Activated naive CD4-positive, alpha-beta T cell treated with anti-CD3 and anti-CD28 coated beads, Interleukin-2, amount 50 U/mL, for 24 hours (primary cell): Measurements from ENCODE around the gene PPP1R12B.
"Not testable (repeated sequence)": the region's sequence is repeated elsewhere in the genome, so short reads cannot be mapped to it uniquely, and the experiment has no call there.

Experiments
- H3K27ac Mint-ChIP-seq: one replicate; pipeline ENCODE4 v1.8.0; 2021; ENCODE audit warnings: mild to moderate bottlenecking, mixed read lengths
- H3K27me3 Mint-ChIP-seq: one replicate; pipeline ENCODE4 v1.8.0; 2021; ENCODE audit warnings: mixed read lengths
- H3K36me3 Mint-ChIP-seq: one replicate; pipeline ENCODE4 v1.8.0; 2021; ENCODE audit warnings: mixed read lengths
- H3K4me1 Mint-ChIP-seq: one replicate; pipeline ENCODE4 v1.8.0; 2021; ENCODE audit warnings: mixed read lengths
- H3K4me3 Mint-ChIP-seq: one replicate; pipeline ENCODE4 v1.8.0; 2021; ENCODE audit warnings: mild to moderate bottlenecking, mixed read lengths
- H3K9me3 Mint-ChIP-seq: one replicate; pipeline ENCODE4 v1.8.0; 2021; ENCODE audit warnings: mixed read lengths

The PPP1R12B gene

GRCh38 chr1:202451641-202452040, 103.1 kb downstream of the PPP1R12B start:
- not testable (repeated sequence) for H3K27me3 Mint-ChIP-seq, H3K4me1 Mint-ChIP-seq, H3K9me3 Mint-ChIP-seq, H3K4me3 Mint-ChIP-seq, H3K27ac Mint-ChIP-seq
- H3K36me3 Mint-ChIP-seq = peaks cover 19% of the 10 kb centered on the region

- H3K4me1 Mint-ChIP-seq = no peaks in the 10 kb centered on the region
- no peak overlapping the region for H3K4me3 Mint-ChIP-seq
- H3K9me3 Mint-ChIP-seq = no peaks in the 10 kb centered on the region
- H3K27ac Mint-ChIP-seq = no peak overlapping the region
- peaks cover 19% of the 10 kb centered on the region for H3K36me3 Mint-ChIP-seq
- no peaks in the 10 kb centered on the region for H3K27me3 Mint-ChIP-seq
Observed at GRCh38 chr1:202452508-202452907, 104.0 kb downstream of the PPP1R12B start.

GRCh38 chr1:202456372-202457169, 108.1 kb downstream of the PPP1R12B start:
- H3K27ac Mint-ChIP-seq, H3K9me3 Mint-ChIP-seq, H3K36me3 Mint-ChIP-seq: not testable (repeated sequence)

GRCh38 chr1:202458651-202459050, 110.2 kb downstream of the PPP1R12B start:
- H3K27me3 Mint-ChIP-seq, H3K4me1 Mint-ChIP-seq, H3K4me3 Mint-ChIP-seq, H3K36me3 Mint-ChIP-seq, H3K27ac Mint-ChIP-seq, H3K9me3 Mint-ChIP-seq: not testable (repeated sequence)

More at GRCh38 chr1:202456372-202457169, 108.1 kb downstream of the PPP1R12B start:
- H3K4me3 Mint-ChIP-seq, H3K4me1 Mint-ChIP-seq, H3K27me3 Mint-ChIP-seq: not testable (repeated sequence)

- not testable (repeated sequence) for H3K9me3 Mint-ChIP-seq, H3K27ac Mint-ChIP-seq, H3K4me3 Mint-ChIP-seq
Observed at GRCh38 chr1:202459470-202460142, 111.1 kb downstream of the PPP1R12B start.

GRCh38 chr1:202460143-202460495, 111.6 kb downstream of the PPP1R12B start:
- not testable (repeated sequence) for H3K4me3 Mint-ChIP-seq, H3K9me3 Mint-ChIP-seq, H3K36me3 Mint-ChIP-seq, H3K27ac Mint-ChIP-seq, H3K27me3 Mint-ChIP-seq, H3K4me1 Mint-ChIP-seq

More at GRCh38 chr1:202459470-202460142, 111.1 kb downstream of the PPP1R12B start:
- H3K27me3 Mint-ChIP-seq, H3K4me1 Mint-ChIP-seq, H3K36me3 Mint-ChIP-seq: not testable (repeated sequence)

GRCh38 chr1:202462342-202463076, 114.0 kb downstream of the PPP1R12B start:
- Mint-ChIP-seq H3K9me3 (no peaks in the 10 kb centered on the region), H3K27me3 (no peaks in the 10 kb centered on the region), H3K36me3 (peaks cover 2% of the 10 kb centered on the region), H3K4me1 (no peaks in the 10 kb centered on the region), H3K4me3 (no peak overlapping the region), H3K27ac (no peak overlapping the region)

- not testable (repeated sequence) for H3K4me1 Mint-ChIP-seq
Observed at GRCh38 chr1:202464153-202464742, 115.7 kb downstream of the PPP1R12B start.

GRCh38 chr1:202465644-202466270, 117.3 kb downstream of the PPP1R12B start:
- H3K9me3 Mint-ChIP-seq, H3K4me3 Mint-ChIP-seq, H3K27ac Mint-ChIP-seq, H3K36me3 Mint-ChIP-seq, H3K4me1 Mint-ChIP-seq, H3K27me3 Mint-ChIP-seq: not testable (repeated sequence)

More at GRCh38 chr1:202464153-202464742, 115.7 kb downstream of the PPP1R12B start:
- not testable (repeated sequence) for H3K9me3 Mint-ChIP-seq, H3K36me3 Mint-ChIP-seq, H3K27me3 Mint-ChIP-seq, H3K4me3 Mint-ChIP-seq, H3K27ac Mint-ChIP-seq

GRCh38 chr1:202466339-202466738, 117.8 kb downstream of the PPP1R12B start:
- H3K27ac Mint-ChIP-seq, H3K27me3 Mint-ChIP-seq, H3K9me3 Mint-ChIP-seq, H3K36me3 Mint-ChIP-seq, H3K4me3 Mint-ChIP-seq, H3K4me1 Mint-ChIP-seq: not testable (repeated sequence)

GRCh38 chr1:202467381-202467780, 118.9 kb downstream of the PPP1R12B start:
- H3K27ac Mint-ChIP-seq, H3K4me1 Mint-ChIP-seq, H3K9me3 Mint-ChIP-seq, H3K36me3 Mint-ChIP-seq, H3K4me3 Mint-ChIP-seq, H3K27me3 Mint-ChIP-seq: not testable (repeated sequence)

GRCh38 chr1:202468695-202469094, 120.2 kb downstream of the PPP1R12B start:
- H3K4me1 Mint-ChIP-seq, H3K36me3 Mint-ChIP-seq, H3K27ac Mint-ChIP-seq, H3K4me3 Mint-ChIP-seq, H3K27me3 Mint-ChIP-seq, H3K9me3 Mint-ChIP-seq: not testable (repeated sequence)

GRCh38 chr1:202469123-202469522, 120.6 kb downstream of the PPP1R12B start:
- H3K4me3 Mint-ChIP-seq, H3K4me1 Mint-ChIP-seq, H3K9me3 Mint-ChIP-seq: not testable (repeated sequence)

GRCh38 chr1:202471246-202471645, 122.7 kb downstream of the PPP1R12B start:
- Mint-ChIP-seq H3K4me3 (no peak overlapping the region), H3K36me3 (peaks cover 11% of the 10 kb centered on the region), H3K27me3 (no peaks in the 10 kb centered on the region), H3K27ac (no peak overlapping the region), H3K9me3 (no peaks in the 10 kb centered on the region), H3K4me1 (no peaks in the 10 kb centered on the region)

More at GRCh38 chr1:202469123-202469522, 120.6 kb downstream of the PPP1R12B start:
- H3K27me3 Mint-ChIP-seq, H3K36me3 Mint-ChIP-seq, H3K27ac Mint-ChIP-seq: not testable (repeated sequence)

- H3K27me3 Mint-ChIP-seq, H3K4me3 Mint-ChIP-seq, H3K27ac Mint-ChIP-seq, H3K4me1 Mint-ChIP-seq, H3K9me3 Mint-ChIP-seq, H3K36me3 Mint-ChIP-seq: not testable (repeated sequence)
Observed at GRCh38 chr1:202472347-202473124, 124.0 kb downstream of the PPP1R12B start.
